ENCODE measurements around the gene TMEM80. TPM values are rescaled to one million over a fixed set of nuclear protein-coding genes. Genes with fewer than 3 reads are reported as not detected.
"Not testable (repeated sequence)": the region's sequence is repeated elsewhere in the genome, so short reads cannot be mapped to it uniquely, and the experiment has no call there.

The TMEM80 gene
- polyA plus RNA-seq, 3 donors = 18.6 to 27.0 (median 19.8) TPM

GRCh38 chr11:673866-674265 is 21.8 kb upstream of the TMEM80 start:
- WGBS, 3 donors = 90 to 95% (median 94%) methylated on average over 8 of the region's 8 CpGs
- no peak overlapping the region for H3K27ac ChIP-seq (ENCODE audit: low read depth, low read length)

GRCh38 chr11:674406-674805 is 21.2 kb upstream of the TMEM80 start:
- no peak overlapping the region for H3K27ac ChIP-seq (ENCODE audit: low read depth, low read length)
- 89 to 92% (median 91%) methylated on average over 17 of the region's 17 CpGs for WGBS, 3 donors

- WGBS, 3 donors = 89 to 97% (median 95%) methylated on average over 3 of the region's 3 CpGs
- no peak overlapping the region for H3K27ac ChIP-seq (ENCODE audit: low read depth, low read length)
Measured at GRCh38 chr11:678297-678696, 17.3 kb upstream of the TMEM80 start.

GRCh38 chr11:679271-680207 is 16.1 kb upstream of the TMEM80 start:
- WGBS, 3 donors = 93 to 97% (median 96%) methylated on average over 36 of the region's 36 CpGs
- no peak overlapping the region for H3K27ac ChIP-seq (ENCODE audit: low read depth, low read length)

GRCh38 chr11:680476-680875 is 15.1 kb upstream of the TMEM80 start:
- 79 to 84% (median 83%) methylated on average over 19 of the region's 19 CpGs for WGBS, 3 donors

GRCh38 chr11:680970-681369 is 14.6 kb upstream of the TMEM80 start:
- WGBS, 3 donors = 89 to 94% (median 94%) methylated on average over 13 of the region's 13 CpGs
- no peak overlapping the region for H3K27ac ChIP-seq (ENCODE audit: low read depth, low read length)

More at GRCh38 chr11:680476-680875, 15.1 kb upstream of the TMEM80 start:
- H3K27ac ChIP-seq (ENCODE audit: low read depth, low read length) = no peak overlapping the region

GRCh38 chr11:686451-687243 is 9.0 kb upstream of the TMEM80 start:
- WGBS, 3 donors = 89 to 92% (median 89%) methylated on average over 30 of the region's 30 CpGs

GRCh38 chr11:687751-688150 is 7.9 kb upstream of the TMEM80 start:
- no peak overlapping the region for H3K27ac ChIP-seq (ENCODE audit: low read depth, low read length)
- 84 to 92% (median 91%) methylated on average over 13 of the region's 13 CpGs for WGBS, 3 donors

More at GRCh38 chr11:686451-687243, 9.0 kb upstream of the TMEM80 start:
- H3K27ac ChIP-seq (ENCODE audit: low read depth, low read length) = no peak overlapping the region

- 67 to 72% (median 67%) methylated on average over 9 of the region's 9 CpGs for WGBS, 3 donors
- no peak overlapping the region for H3K27ac ChIP-seq (ENCODE audit: low read depth, low read length)
Measured at GRCh38 chr11:688681-689080, 6.9 kb upstream of the TMEM80 start.

- WGBS, 3 donors = 73 to 84% (median 73%) methylated on average over 7 of the region's 7 CpGs
- no peak overlapping the region for H3K27ac ChIP-seq (ENCODE audit: low read depth, low read length)
Measured at GRCh38 chr11:689625-690024, 6.0 kb upstream of the TMEM80 start.

- H3K27ac ChIP-seq (ENCODE audit: low read depth, low read length) = not testable (repeated sequence)
- WGBS, 3 donors = 93 to 97% (median 93%) methylated on average over 3 of the region's 3 CpGs
Measured at GRCh38 chr11:690244-690643, 5.4 kb upstream of the TMEM80 start.

GRCh38 chr11:690738-691633 is 4.6 kb upstream of the TMEM80 start:
- H3K27ac ChIP-seq (ENCODE audit: low read depth, low read length) = no peak overlapping the region
- WGBS, 3 donors = 60 to 83% (median 82%) methylated on average over 26 to 27 of the region's 27 CpGs

- 89 to 92% (median 91%) methylated on average over 18 of the region's 18 CpGs for WGBS, 3 donors
- no peak overlapping the region for H3K27ac ChIP-seq (ENCODE audit: low read depth, low read length)
Measured at GRCh38 chr11:691710-692590, 3.7 kb upstream of the TMEM80 start.

GRCh38 chr11:692824-693414 is 2.7 kb upstream of the TMEM80 start:
- no peak overlapping the region for H3K27ac ChIP-seq (ENCODE audit: low read depth, low read length)
- WGBS, 3 donors = 82 to 86% (median 83%) methylated on average over 21 to 23 of the region's 23 CpGs

GRCh38 chr11:693415-693831 is 2.2 kb upstream of the TMEM80 start:
- no peak overlapping the region for H3K27ac ChIP-seq (ENCODE audit: low read depth, low read length)

GRCh38 chr11:693887-694562 is 1.6 kb upstream of the TMEM80 start:
- no peak overlapping the region for H3K27ac ChIP-seq (ENCODE audit: low read depth, low read length)
- WGBS, 3 donors = 60 to 65% (median 62%) methylated on average over 14 to 15 of the region's 15 CpGs

More at GRCh38 chr11:693415-693831, 2.2 kb upstream of the TMEM80 start:
- WGBS, 3 donors = 33 to 68% (median 35%) methylated on average over 13 of the region's 13 CpGs
